Left ventricle myocardium inferior (tissue), 1 donor: ENCODE data around the gene CLPSL1. TPM values are rescaled to one million over a fixed set of nuclear protein-coding genes. Genes with fewer than 3 reads are reported as not detected.

ENCODE experiments used
- DNase-seq: peaks from one replicate; pipeline ENCODE4 v3.0.0-alpha.2; 2020
- H3K27ac ChIP-seq: fragments of 200-600 bp; replicated peaks from 2 replicates; pipeline ENCODE4 v1.8.0; 2021
- H3K27me3 ChIP-seq: fragments of 200-600 bp; 2 replicates; pipeline ENCODE4 v1.8.0; 2021; ENCODE audit warnings: low read depth
- H3K36me3 ChIP-seq: fragments of 200-600 bp; 2 replicates; pipeline ENCODE4 v1.8.0; 2021
- H3K4me1 ChIP-seq: fragments of 200-600 bp; 2 replicates; pipeline ENCODE4 v1.8.0; 2021
- H3K4me3 ChIP-seq: fragments of 200-600 bp; 2 replicates; pipeline ENCODE4 v1.8.0; 2021; ENCODE audit warnings: mild to moderate bottlenecking, moderate library complexity
- H3K9me3 ChIP-seq: fragments of 200-600 bp; replicated peaks from 2 replicates; pipeline ENCODE4 v1.8.0; 2021
- intact Hi-C: fragments of 100-400 bp; cut with micrococcal nuclease; formaldehyde crosslinking; loops from one replicate; pipeline ENCODE4 v1.11.0; 2022
- total RNA-seq: library from RNA; stranded (reverse); fragmentation: NEBNext Ultra II Directional; extraction: Animal tissue kit (Norgen Biotek cat#: 25700); gene quantifications from one replicate; pipeline ENCODE4 v1.2.1, GENCODE V29; 2021
- TF ChIP-seq, protein P1 (sequence below): fragments of 200-600 bp; IDR thresholded peaks from 2 replicates; pipeline ENCODE4 v1.8.0; 2021; ENCODE audit warnings: antibody characterized with exemption, mild to moderate bottlenecking, borderline replicate concordance
- donor health status: DM: no; HTN: yes; CAD: no; lungs with severe emphysema.

The CLPSL1 gene
- total RNA-seq, 1 donor from 2014 or later: not detected

GRCh38 chr6:35754452-35755277, 26.2 kb upstream of the CLPSL1 start:
- Histone ChIP-seq H3K9me3 (no peaks in the 10 kb centered on the region), H3K4me1 (no peaks in the 10 kb centered on the region), H3K36me3 (no peaks in the 10 kb centered on the region), H3K27ac (no peak overlapping the region), H3K4me3 (no peak overlapping the region), H3K27me3 (peaks cover 35% of the 10 kb centered on the region)
- intact Hi-C loops: no loop called here
- TF ChIP-seq, protein P1, sequence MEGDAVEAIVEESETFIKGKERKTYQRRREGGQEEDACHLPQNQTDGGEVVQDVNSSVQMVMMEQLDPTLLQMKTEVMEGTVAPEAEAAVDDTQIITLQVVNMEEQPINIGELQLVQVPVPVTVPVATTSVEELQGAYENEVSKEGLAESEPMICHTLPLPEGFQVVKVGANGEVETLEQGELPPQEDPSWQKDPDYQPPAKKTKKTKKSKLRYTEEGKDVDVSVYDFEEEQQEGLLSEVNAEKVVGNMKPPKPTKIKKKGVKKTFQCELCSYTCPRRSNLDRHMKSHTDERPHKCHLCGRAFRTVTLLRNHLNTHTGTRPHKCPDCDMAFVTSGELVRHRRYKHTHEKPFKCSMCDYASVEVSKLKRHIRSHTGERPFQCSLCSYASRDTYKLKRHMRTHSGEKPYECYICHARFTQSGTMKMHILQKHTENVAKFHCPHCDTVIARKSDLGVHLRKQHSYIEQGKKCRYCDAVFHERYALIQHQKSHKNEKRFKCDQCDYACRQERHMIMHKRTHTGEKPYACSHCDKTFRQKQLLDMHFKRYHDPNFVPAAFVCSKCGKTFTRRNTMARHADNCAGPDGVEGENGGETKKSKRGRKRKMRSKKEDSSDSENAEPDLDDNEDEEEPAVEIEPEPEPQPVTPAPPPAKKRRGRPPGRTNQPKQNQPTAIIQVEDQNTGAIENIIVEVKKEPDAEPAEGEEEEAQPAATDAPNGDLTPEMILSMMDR: peak; percentile 33
- DNase-seq: no peak

- TF ChIP-seq, protein P1: no peak
- H3K4me1 ChIP-seq: no peaks in the 10 kb centered on the region
- H3K27me3 ChIP-seq: peaks cover 37% of the 10 kb centered on the region
- no peak overlapping the region for H3K27ac ChIP-seq
- no peak overlapping the region for H3K4me3 ChIP-seq
- DNase-seq: no peak
- H3K36me3 ChIP-seq: no peaks in the 10 kb centered on the region
- H3K9me3 ChIP-seq: no peaks in the 10 kb centered on the region
- intact Hi-C loops: no loop called here
Measured at GRCh38 chr6:35755278-35755924, 25.4 kb upstream of the CLPSL1 start.

GRCh38 chr6:35757456-35758123, 23.2 kb upstream of the CLPSL1 start:
- H3K27ac ChIP-seq: no peak overlapping the region
- H3K9me3 ChIP-seq: no peaks in the 10 kb centered on the region
- H3K4me1 ChIP-seq: no peaks in the 10 kb centered on the region
- no peak for DNase-seq
- intact Hi-C loops: no loop called here
- H3K36me3 ChIP-seq: no peaks in the 10 kb centered on the region
- H3K27me3 ChIP-seq: peaks cover 56% of the 10 kb centered on the region
- TF ChIP-seq, protein P1: peak; percentile 35
- H3K4me3 ChIP-seq: no peak overlapping the region

- intact Hi-C loops: no loop called here
- Histone ChIP-seq H3K27ac (no peak overlapping the region), H3K9me3 (no peaks in the 10 kb centered on the region), H3K4me3 (no peak overlapping the region), H3K36me3 (no peaks in the 10 kb centered on the region), H3K27me3 (peaks cover 73% of the 10 kb centered on the region), H3K4me1 (no peaks in the 10 kb centered on the region)
- DNase-seq: no peak
- TF ChIP-seq, protein P1: no peak
Measured at GRCh38 chr6:35759426-35759825, 21.4 kb upstream of the CLPSL1 start.

GRCh38 chr6:35765739-35766138, 15.1 kb upstream of the CLPSL1 start:
- peaks cover 74% of the 10 kb centered on the region for H3K27me3 ChIP-seq
- no peaks in the 10 kb centered on the region for H3K4me1 ChIP-seq
- H3K4me3 ChIP-seq: no peak overlapping the region
- H3K36me3 ChIP-seq: no peaks in the 10 kb centered on the region
- no peak overlapping the region for H3K27ac ChIP-seq
- H3K9me3 ChIP-seq: no peaks in the 10 kb centered on the region
- intact Hi-C loops: no loop called here
- TF ChIP-seq, protein P1: no peak
- no peak for DNase-seq
